Measurements from ENCODE around the gene FOXN3. TPM values are rescaled to one million over a fixed set of nuclear protein-coding genes. Genes with fewer than 3 reads are reported as not detected.

The FOXN3 gene
- total and polyA plus RNA-seq, 2 donors (not counting 1 experiment from before 2014, with no cell fraction given), result 27.9 to 33.3 TPM

DNA sequence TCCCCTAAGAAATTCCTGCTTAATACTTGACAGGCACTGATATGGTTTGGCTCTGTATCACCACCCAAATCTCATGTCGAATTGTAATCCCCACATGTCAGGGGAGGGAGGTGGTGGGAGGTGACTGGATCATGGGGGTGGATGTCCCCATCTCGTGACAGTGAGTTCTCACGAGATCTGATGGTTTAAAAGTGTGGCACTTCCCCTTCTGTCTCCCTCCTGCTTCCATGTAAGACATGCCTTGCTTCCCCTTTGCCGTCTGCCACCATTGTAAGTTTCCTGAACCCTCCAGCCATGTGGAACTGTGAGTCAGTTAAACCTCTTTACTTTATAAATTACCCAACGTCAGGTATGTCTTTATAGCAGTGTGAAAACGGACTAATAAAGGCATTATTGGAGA lies 198.0 kb downstream of the FOXN3 start:
- H3K27me3 ChIP-seq (ENCODE audit: control insufficient read depth, insufficient read depth, low read length), result no peaks in the 10 kb centered on the region
- no peaks in the 10 kb centered on the region for H3K9me3 ChIP-seq (ENCODE audit: control insufficient read depth, insufficient read depth, low read depth, low read length)
- H4K20me1 ChIP-seq (ENCODE audit: control insufficient read depth, extremely low read depth, insufficient read depth, low read length), result no peaks in the 10 kb centered on the region
- DNase-seq (ENCODE audit: low read depth in 2 of 2), result no peak
- no peaks in the 10 kb centered on the region for H3K79me2 ChIP-seq (ENCODE audit: control insufficient read depth, insufficient read depth, low read length)
- no peaks in the 10 kb centered on the region for H3K36me3 ChIP-seq (ENCODE audit: control insufficient read depth, insufficient read depth, low read length)
- no peak overlapping the region for H3K4me2 ChIP-seq (ENCODE audit: extremely low read depth, insufficient read depth, low read length)
- H2AFZ ChIP-seq (ENCODE audit: low read length), result no peak overlapping the region
- H3K4me1 ChIP-seq (ENCODE audit: control insufficient read depth, extremely low read depth, insufficient read depth, low read length), result no peaks in the 10 kb centered on the region
- no peak overlapping the region for H3K27ac ChIP-seq (ENCODE audit: insufficient read depth, low read length)
- H3K4me3 ChIP-seq (replicated peaks in 1 of 4; ENCODE audit: control extremely low read depth in 1 of 4, insufficient read depth in 1 of 4, low read depth in 3 of 4, low read length in 4 of 4), result no peak overlapping the region
- no peak overlapping the region for H3K9ac ChIP-seq (ENCODE audit: insufficient read depth, low read length)
- TF ChIP-seq, protein P1, sequence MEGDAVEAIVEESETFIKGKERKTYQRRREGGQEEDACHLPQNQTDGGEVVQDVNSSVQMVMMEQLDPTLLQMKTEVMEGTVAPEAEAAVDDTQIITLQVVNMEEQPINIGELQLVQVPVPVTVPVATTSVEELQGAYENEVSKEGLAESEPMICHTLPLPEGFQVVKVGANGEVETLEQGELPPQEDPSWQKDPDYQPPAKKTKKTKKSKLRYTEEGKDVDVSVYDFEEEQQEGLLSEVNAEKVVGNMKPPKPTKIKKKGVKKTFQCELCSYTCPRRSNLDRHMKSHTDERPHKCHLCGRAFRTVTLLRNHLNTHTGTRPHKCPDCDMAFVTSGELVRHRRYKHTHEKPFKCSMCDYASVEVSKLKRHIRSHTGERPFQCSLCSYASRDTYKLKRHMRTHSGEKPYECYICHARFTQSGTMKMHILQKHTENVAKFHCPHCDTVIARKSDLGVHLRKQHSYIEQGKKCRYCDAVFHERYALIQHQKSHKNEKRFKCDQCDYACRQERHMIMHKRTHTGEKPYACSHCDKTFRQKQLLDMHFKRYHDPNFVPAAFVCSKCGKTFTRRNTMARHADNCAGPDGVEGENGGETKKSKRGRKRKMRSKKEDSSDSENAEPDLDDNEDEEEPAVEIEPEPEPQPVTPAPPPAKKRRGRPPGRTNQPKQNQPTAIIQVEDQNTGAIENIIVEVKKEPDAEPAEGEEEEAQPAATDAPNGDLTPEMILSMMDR (conservative IDR thresholded peaks at IDR 0.05 in 1 of 2, IDR thresholded peaks at IDR 0.05 in 1 of 2; ENCODE audit: low read depth in 1 of 2, low read length in 2 of 2), result no peak
- TF ChIP-seq EZH2 (IDR thresholded peaks at IDR 0.05; ENCODE audit: low read length, missing control alignments), result no peak

GRCh38 chr14:89217891-89218290 lies 199.1 kb downstream of the FOXN3 start:
- H4K20me1 ChIP-seq (ENCODE audit: control insufficient read depth, extremely low read depth, insufficient read depth, low read length), result no peaks in the 10 kb centered on the region
- DNase-seq (ENCODE audit: low read depth in 2 of 2), result no peak
- no peaks in the 10 kb centered on the region for H3K27me3 ChIP-seq (ENCODE audit: control insufficient read depth, insufficient read depth, low read length)
- H3K36me3 ChIP-seq (ENCODE audit: control insufficient read depth, insufficient read depth, low read length), result no peaks in the 10 kb centered on the region
- H3K27ac ChIP-seq (ENCODE audit: insufficient read depth, low read length), result no peak overlapping the region
- no peak overlapping the region for H3K9ac ChIP-seq (ENCODE audit: insufficient read depth, low read length)
- no peak overlapping the region for H2AFZ ChIP-seq (ENCODE audit: low read length)
- no peak overlapping the region for H3K4me2 ChIP-seq (ENCODE audit: extremely low read depth, insufficient read depth, low read length)
- H3K4me1 ChIP-seq (ENCODE audit: control insufficient read depth, extremely low read depth, insufficient read depth, low read length), result no peaks in the 10 kb centered on the region
- H3K4me3 ChIP-seq (replicated peaks in 1 of 4; ENCODE audit: control extremely low read depth in 1 of 4, insufficient read depth in 1 of 4, low read depth in 3 of 4, low read length in 4 of 4), result no peak overlapping the region
- no peaks in the 10 kb centered on the region for H3K79me2 ChIP-seq (ENCODE audit: control insufficient read depth, insufficient read depth, low read length)
- TF ChIP-seq EZH2 (IDR thresholded peaks at IDR 0.05; ENCODE audit: low read length, missing control alignments), result no peak
- TF ChIP-seq, protein P1 (conservative IDR thresholded peaks at IDR 0.05 in 1 of 2, IDR thresholded peaks at IDR 0.05 in 1 of 2; ENCODE audit: low read depth in 1 of 2, low read length in 2 of 2), result no peak
- H3K9me3 ChIP-seq (ENCODE audit: control insufficient read depth, insufficient read depth, low read depth, low read length), result no peaks in the 10 kb centered on the region

DNA sequence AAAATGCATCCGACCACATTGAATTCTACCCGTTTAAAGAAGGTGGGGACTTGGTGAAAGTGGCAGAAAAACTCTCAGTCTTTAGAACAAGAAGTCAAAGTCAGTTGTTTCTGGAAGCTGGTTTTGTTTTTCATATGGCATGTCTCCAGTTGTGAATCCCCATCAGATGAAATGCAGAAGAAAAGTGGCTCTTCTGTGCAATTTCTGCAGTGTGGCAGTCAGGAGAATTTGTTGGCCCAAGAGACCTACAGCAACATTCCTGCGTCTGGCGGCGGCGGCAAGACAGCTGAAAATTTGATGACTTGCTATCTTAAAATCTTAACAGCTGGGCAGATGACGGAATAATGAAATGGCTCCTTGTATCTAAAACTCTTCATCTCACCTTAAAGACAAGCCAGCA lies 201.5 kb downstream of the FOXN3 start:
- Histone ChIP-seq H3K9me3 (ENCODE audit: control insufficient read depth, insufficient read depth, low read depth, low read length) (no peaks in the 10 kb centered on the region), H3K9ac (ENCODE audit: insufficient read depth, low read length) (no peak overlapping the region), H2AFZ (ENCODE audit: low read length) (no peak overlapping the region), H4K20me1 (ENCODE audit: control insufficient read depth, extremely low read depth, insufficient read depth, low read length) (no peaks in the 10 kb centered on the region), H3K27me3 (ENCODE audit: control insufficient read depth, insufficient read depth, low read length) (no peaks in the 10 kb centered on the region), H3K27ac (ENCODE audit: insufficient read depth, low read length) (no peak overlapping the region), H3K4me2 (ENCODE audit: extremely low read depth, insufficient read depth, low read length) (no peak overlapping the region), H3K36me3 (ENCODE audit: control insufficient read depth, insufficient read depth, low read length) (no peaks in the 10 kb centered on the region), H3K4me1 (ENCODE audit: control insufficient read depth, extremely low read depth, insufficient read depth, low read length) (no peaks in the 10 kb centered on the region), H3K79me2 (ENCODE audit: control insufficient read depth, insufficient read depth, low read length) (no peaks in the 10 kb centered on the region), H3K4me3 (replicated peaks in 1 of 4; ENCODE audit: control extremely low read depth in 1 of 4, insufficient read depth in 1 of 4, low read depth in 3 of 4, low read length in 4 of 4) (no peak overlapping the region)
- TF ChIP-seq, protein P1 (conservative IDR thresholded peaks at IDR 0.05 in 1 of 2, IDR thresholded peaks at IDR 0.05 in 1 of 2; ENCODE audit: low read depth in 1 of 2, low read length in 2 of 2), result no peak
- no peak for TF ChIP-seq EZH2 (IDR thresholded peaks at IDR 0.05; ENCODE audit: low read length, missing control alignments)
- no peak for DNase-seq (ENCODE audit: low read depth in 2 of 2)
